SW 1271 (cell line): ENCODE measurements around the gene TNFRSF8.
A peak's percentile ranks its signal among the peaks of the same experiment; 100 is the strongest.
"Not testable (repeated sequence)": the region's sequence is repeated elsewhere in the genome, so short reads cannot be mapped to it uniquely, and the experiment has no call there.

Source experiments
- DNase-seq, 2 experiments: peaks; one replicate each; lab custom pipeline; 2025; lab: John Stamatoyannopoulos, UW

The TNFRSF8 gene

GRCh38 chr1:12087797-12088314 lies 24.8 kb downstream of the TNFRSF8 start:
- DNase-seq: no peak

GRCh38 chr1:12088607-12089006 lies 25.5 kb downstream of the TNFRSF8 start:
- DNase-seq: no peak

- no peak for DNase-seq
Measured at GRCh38 chr1:12090326-12090725, 27.2 kb downstream of the TNFRSF8 start.

GRCh38 chr1:12091191-12091590 lies 28.1 kb downstream of the TNFRSF8 start:
- DNase-seq: no peak

- DNase-seq: no peak
Measured at GRCh38 chr1:12094180-12094579, 31.1 kb downstream of the TNFRSF8 start.

GRCh38 chr1:12095452-12096263 lies 32.6 kb downstream of the TNFRSF8 start:
- DNase-seq: no peak

- no peak for DNase-seq
Measured at GRCh38 chr1:12096615-12097014, 33.5 kb downstream of the TNFRSF8 start.

- no peak for DNase-seq
Measured at GRCh38 chr1:12097321-12097720, 34.2 kb downstream of the TNFRSF8 start.

- no peak for DNase-seq
Measured at GRCh38 chr1:12098786-12099185, 35.7 kb downstream of the TNFRSF8 start.

- no peak for DNase-seq
Measured at GRCh38 chr1:12099610-12100009, 36.5 kb downstream of the TNFRSF8 start.

- no peak for DNase-seq
Measured at GRCh38 chr1:12100071-12100470, 37.0 kb downstream of the TNFRSF8 start.

- not testable (repeated sequence) for DNase-seq
Measured at GRCh38 chr1:12101120-12101519, 38.0 kb downstream of the TNFRSF8 start.

- no peak for DNase-seq
Measured at GRCh38 chr1:12102066-12102465, 39.0 kb downstream of the TNFRSF8 start.

GRCh38 chr1:12104417-12104816 lies 41.3 kb downstream of the TNFRSF8 start:
- DNase-seq: no peak

- DNase-seq: no peak
Measured at GRCh38 chr1:12106153-12106552, 43.0 kb downstream of the TNFRSF8 start.

GRCh38 chr1:12106861-12107260 lies 43.8 kb downstream of the TNFRSF8 start:
- peak in 1 of 2 experiments; percentile 9 for DNase-seq

- no peak for DNase-seq
Measured at GRCh38 chr1:12107718-12108117, 44.6 kb downstream of the TNFRSF8 start.

GRCh38 chr1:12109901-12110300 lies 46.8 kb downstream of the TNFRSF8 start:
- no peak for DNase-seq

- no peak for DNase-seq
Measured at GRCh38 chr1:12111741-12112140, 48.6 kb downstream of the TNFRSF8 start.

GRCh38 chr1:12112711-12113161 lies 49.6 kb downstream of the TNFRSF8 start:
- DNase-seq: no peak

- no peak for DNase-seq
Measured at GRCh38 chr1:12113433-12114339, 50.6 kb downstream of the TNFRSF8 start.

- no peak for DNase-seq
Measured at GRCh38 chr1:12114340-12114683, 51.2 kb downstream of the TNFRSF8 start.

- DNase-seq: no peak
Measured at GRCh38 chr1:12114916-12115315, 51.8 kb downstream of the TNFRSF8 start.
